Ectodermal cell (in vitro differentiated cells): ENCODE data around the gene HOXB3.
A peak's percentile ranks its signal among the peaks of the same experiment; 100 is the strongest.

ENCODE experiments used
- H3K27ac ChIP-seq: 2 replicates; pipeline ENCODE4 v1.7.0; 2013; ENCODE audit warnings: mild to moderate bottlenecking, low read depth, low read length; ENCODE audit not compliant: insufficient read depth, poor library complexity, severe bottlenecking
- H3K27me3 ChIP-seq: 2 replicates; pipeline ENCODE4 v1.7.0; 2013; ENCODE audit warnings: mild to moderate bottlenecking, low read length; ENCODE audit not compliant: insufficient read depth, control insufficient read depth, poor library complexity, severe bottlenecking
- H3K36me3 ChIP-seq: one replicate; pipeline ENCODE4 v1.7.0; 2013; ENCODE audit warnings: low read length; ENCODE audit not compliant: control insufficient read depth, insufficient read depth
- H3K4me1 ChIP-seq: one replicate; pipeline ENCODE4 v1.7.0; 2013; ENCODE audit warnings: low read length; ENCODE audit not compliant: control insufficient read depth, insufficient read depth
- H3K4me3 ChIP-seq: 2 replicates; pipeline ENCODE4 v1.7.0; 2013; ENCODE audit warnings: low read depth, low read length, control low read depth; ENCODE audit not compliant: insufficient read depth
- H3K9me3 ChIP-seq: 2 replicates; pipeline ENCODE4 v1.7.0; 2013; ENCODE audit warnings: mild to moderate bottlenecking, low read length, moderate library complexity; ENCODE audit not compliant: control insufficient read depth
- WGBS, 2 experiments: methylation state at CpG; one replicate each; pipeline ENCODE4 v1.1.7; 2013; ENCODE audit warnings: missing lambda C conversion rate in 2 of 2; 5-methylcytosine and 5-hydroxymethylcytosine counted together

Gene HOXB3

GRCh38 chr17:48528936-48529682 lies 60.9 kb downstream of the HOXB3 start:
- Histone ChIP-seq H3K4me3 (no peak overlapping the region), H3K27ac (no peak overlapping the region), H3K9me3 (no peaks in the 10 kb centered on the region), H3K36me3 (no peaks in the 10 kb centered on the region), H3K27me3 (peaks cover 98% of the 10 kb centered on the region), H3K4me1 (peaks cover 32% of the 10 kb centered on the region)
- WGBS, 2 experiments = 68 to 72% methylated on average over 11 of the region's 11 CpGs

GRCh38 chr17:48528153-48528935 lies 61.7 kb downstream of the HOXB3 start:
- Histone ChIP-seq H3K4me3 (no peak overlapping the region), H3K36me3 (no peaks in the 10 kb centered on the region), H3K27ac (no peak overlapping the region), H3K27me3 (peaks cover 98% of the 10 kb centered on the region), H3K4me1 (peaks cover 32% of the 10 kb centered on the region), H3K9me3 (no peaks in the 10 kb centered on the region)
- 24 to 29% methylated on average over 6 to 7 of the region's 7 CpGs for WGBS, 2 experiments

GRCh38 chr17:48527547-48527932 lies 62.5 kb downstream of the HOXB3 start:
- Histone ChIP-seq H3K4me3 (peak overlapping the region; percentile 16), H3K36me3 (no peaks in the 10 kb centered on the region), H3K27me3 (peaks cover 100% of the 10 kb centered on the region), H3K4me1 (peaks cover 32% of the 10 kb centered on the region), H3K27ac (peak overlapping the region; percentile 38), H3K9me3 (no peaks in the 10 kb centered on the region)
- WGBS, 2 experiments = 2 to 3% methylated on average over 14 of the region's 14 CpGs

DNA sequence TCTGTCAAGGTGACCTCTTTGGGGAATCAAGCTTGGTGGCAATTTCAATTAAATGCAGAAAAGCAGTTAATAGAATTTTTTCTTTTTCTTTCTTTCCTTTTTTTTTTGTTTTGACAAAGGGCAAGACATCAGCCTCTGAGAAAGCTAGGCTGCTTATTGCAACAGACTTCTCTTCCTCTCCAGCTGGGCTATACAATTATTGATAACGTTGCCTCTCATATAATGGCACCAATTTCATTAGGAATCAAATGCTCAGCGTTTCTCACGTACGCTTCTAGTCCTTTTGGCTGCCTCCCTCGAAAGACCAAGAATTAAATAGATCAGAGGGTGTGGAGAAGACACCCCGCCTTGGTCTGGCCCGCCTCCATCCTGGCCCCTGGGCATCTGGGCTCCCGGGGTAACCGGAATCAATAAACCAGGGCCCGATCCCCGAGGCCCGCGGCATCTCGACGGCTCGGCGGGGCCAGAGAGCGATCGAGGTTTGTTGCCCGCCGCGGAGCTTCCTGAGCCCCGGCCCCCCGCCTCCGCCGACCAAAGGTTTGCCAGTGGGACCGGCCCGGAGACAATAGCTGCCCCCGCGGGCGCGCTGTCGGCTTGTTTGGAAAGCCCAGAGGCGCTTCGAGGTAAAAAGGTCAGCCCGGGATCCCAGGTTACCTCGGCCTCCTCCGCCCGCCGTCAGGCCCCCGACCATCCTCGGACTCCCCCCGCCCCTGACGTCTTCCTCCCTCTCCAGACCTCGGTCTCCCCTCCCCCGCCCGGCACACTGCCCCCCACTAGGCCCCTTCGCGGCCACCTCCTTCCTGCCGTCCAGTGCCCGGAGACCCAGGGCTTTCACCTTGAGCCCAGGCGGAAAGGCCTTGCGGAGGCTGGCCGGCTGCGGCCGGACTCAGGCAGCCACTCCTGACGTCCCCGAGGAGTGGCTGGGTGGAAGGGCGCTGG lies 63.2 kb downstream of the HOXB3 start:
- peak overlapping the region; percentile 38 for H3K27ac ChIP-seq

DNA sequence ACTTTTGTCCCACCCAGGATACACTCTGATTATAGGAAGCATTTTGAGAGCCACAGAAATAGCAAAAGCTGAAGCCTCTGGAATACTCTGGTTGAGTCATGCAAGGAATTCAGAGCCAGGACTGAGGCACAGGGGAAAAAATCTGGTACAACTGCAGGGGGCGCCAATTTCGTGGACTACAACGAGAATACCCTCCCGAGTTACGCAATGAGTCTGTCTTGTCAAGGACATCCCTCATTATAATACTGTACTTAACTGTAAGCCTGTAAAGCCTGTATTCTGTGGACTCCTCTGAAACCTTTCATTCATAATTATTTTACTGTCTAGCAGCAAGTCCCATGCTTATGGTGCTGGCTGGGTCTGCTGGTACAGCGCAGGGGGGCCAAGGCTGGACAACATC lies 67.0 kb downstream of the HOXB3 start:
- Histone ChIP-seq H3K27ac (no peak overlapping the region), H3K36me3 (no peaks in the 10 kb centered on the region), H3K27me3 (peaks cover 91% of the 10 kb centered on the region), H3K4me1 (peaks cover 25% of the 10 kb centered on the region), H3K4me3 (no peak overlapping the region), H3K9me3 (no peaks in the 10 kb centered on the region)
- 81 to 82% methylated on average over 6 of the region's 6 CpGs for WGBS, 2 experiments

More for the DNA sequence above, 63.2 kb downstream of the HOXB3 start:
- Histone ChIP-seq H3K4me3 (peak overlapping the region; percentile 16), H3K27me3 (peaks cover 100% of the 10 kb centered on the region), H3K4me1 (peaks cover 37% of the 10 kb centered on the region), H3K36me3 (no peaks in the 10 kb centered on the region), H3K9me3 (no peaks in the 10 kb centered on the region)
- WGBS, 2 experiments = 1% methylated on average over 59 of the region's 59 CpGs

DNA sequence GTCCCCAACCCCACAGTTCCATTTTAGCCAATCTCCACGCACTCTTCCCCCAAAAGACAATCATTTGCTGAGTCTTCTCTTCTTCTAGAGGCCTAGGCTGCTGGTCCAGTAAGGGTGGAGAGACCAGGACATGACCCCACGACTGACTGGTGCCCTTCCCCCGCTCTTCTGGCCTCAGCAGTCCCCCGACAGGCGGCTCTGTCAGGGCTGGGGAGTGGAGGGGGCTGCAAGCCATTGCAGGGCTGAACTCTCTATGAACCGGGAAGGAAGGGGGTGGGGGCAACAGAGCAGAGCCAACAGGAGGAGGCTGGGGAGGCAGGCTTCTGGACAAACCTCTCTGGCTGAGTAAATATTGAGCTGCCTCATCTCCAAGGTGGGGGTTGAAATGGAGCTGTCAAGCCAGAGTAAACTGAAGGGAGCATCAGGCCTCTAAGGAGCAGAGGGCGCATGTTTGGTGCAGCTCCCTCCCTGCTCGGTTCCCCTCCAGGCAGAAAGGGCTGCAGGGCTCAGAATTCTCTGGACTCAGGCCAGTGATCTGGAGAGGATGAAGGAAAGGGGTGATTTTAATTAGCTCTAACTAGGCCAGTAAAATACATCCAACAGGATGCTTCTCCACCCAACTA lies 67.9 kb downstream of the HOXB3 start:
- WGBS, 2 experiments = 12 to 17% methylated on average over 8 of the region's 8 CpGs
- peaks cover 91% of the 10 kb centered on the region for H3K27me3 ChIP-seq

GRCh38 chr17:48520631-48521079 lies 69.4 kb downstream of the HOXB3 start:
- 0% methylated on average over 1 of the region's 1 CpG for WGBS, 2 experiments
- Histone ChIP-seq H3K27ac (no peak overlapping the region), H3K4me3 (no peak overlapping the region), H3K27me3 (peaks cover 87% of the 10 kb centered on the region), H3K4me1 (peaks cover 14% of the 10 kb centered on the region), H3K9me3 (no peaks in the 10 kb centered on the region), H3K36me3 (no peaks in the 10 kb centered on the region)

More for the DNA sequence above, 67.9 kb downstream of the HOXB3 start:
- H3K4me3 ChIP-seq = no peak overlapping the region
- no peak overlapping the region for H3K27ac ChIP-seq
- H3K4me1 ChIP-seq = peaks cover 19% of the 10 kb centered on the region
- no peaks in the 10 kb centered on the region for H3K9me3 ChIP-seq
- H3K36me3 ChIP-seq = no peaks in the 10 kb centered on the region

DNA sequence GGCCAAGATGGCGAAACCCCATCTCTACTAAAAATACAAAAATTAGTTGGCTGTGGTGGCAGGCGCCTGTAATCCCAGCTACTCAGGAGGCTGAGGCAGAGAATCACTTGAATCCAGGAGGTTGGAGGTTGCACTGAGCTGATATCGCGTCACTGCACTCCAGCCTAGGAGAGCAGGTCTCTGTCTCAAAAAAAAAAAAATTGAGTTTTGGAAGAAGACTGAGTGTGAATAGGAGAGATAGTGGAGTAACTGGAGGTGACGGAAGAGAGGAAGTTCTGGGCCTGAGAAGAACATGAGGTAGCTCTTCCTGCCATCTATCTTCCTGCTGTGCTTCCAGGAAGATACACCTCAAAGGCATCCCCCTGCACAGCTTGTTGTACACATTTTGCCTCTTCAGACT lies 70.6 kb downstream of the HOXB3 start:
- H3K27ac ChIP-seq = no peak overlapping the region
- no peak overlapping the region for H3K4me3 ChIP-seq
- peaks cover 87% of the 10 kb centered on the region for H3K27me3 ChIP-seq
- H3K36me3 ChIP-seq = no peaks in the 10 kb centered on the region
- 84% methylated on average over 5 of the region's 5 CpGs for WGBS, 2 experiments
- no peaks in the 10 kb centered on the region for H3K9me3 ChIP-seq
- H3K4me1 ChIP-seq = peaks cover 14% of the 10 kb centered on the region

DNA sequence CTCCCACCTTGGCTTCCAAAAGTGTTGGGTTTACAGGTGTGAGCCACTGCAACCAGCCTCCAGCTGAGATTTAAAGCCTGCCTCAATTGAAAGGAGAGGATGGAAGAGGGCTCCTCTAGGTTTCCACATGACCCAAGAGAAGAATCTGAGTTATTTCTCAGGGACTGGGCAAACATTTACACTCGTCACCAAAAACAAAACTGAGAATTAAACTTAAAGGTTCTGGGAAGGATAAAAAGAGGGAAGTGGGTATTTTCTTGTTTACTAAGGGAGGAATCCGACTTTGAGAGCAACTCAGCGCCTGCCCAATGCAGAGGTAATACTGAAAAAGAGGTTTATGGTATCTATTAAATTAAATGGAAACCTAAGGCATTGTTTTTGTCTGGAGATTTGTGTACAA lies 72.6 kb downstream of the HOXB3 start:
- no peak overlapping the region for H3K4me3 ChIP-seq
- H3K27me3 ChIP-seq = peaks cover 77% of the 10 kb centered on the region
- peaks cover 14% of the 10 kb centered on the region for H3K4me1 ChIP-seq
- H3K27ac ChIP-seq = no peak overlapping the region
- no peaks in the 10 kb centered on the region for H3K9me3 ChIP-seq
- WGBS, 2 experiments = 53 to 58% methylated on average over 3 of the region's 3 CpGs
- H3K36me3 ChIP-seq = no peaks in the 10 kb centered on the region
